H1 (cell line): Measurements from ENCODE around the gene MIS18BP1. TPM values are rescaled to one million over a fixed set of nuclear protein-coding genes. Genes with fewer than 3 reads are reported as not detected.

ENCODE experiments used
- CTCF ChIA-PET: fragments of 300-600 bp; sonication (Branson Sonifier 250); formaldehyde crosslinking; loops from one replicate; lab custom pipeline; 2021; ENCODE audit not compliant: partially characterized antibody; lab: Charles Lee
- POLR2A ChIA-PET: fragments of 300-600 bp; sonication (Branson Sonifier 250); formaldehyde crosslinking; loops from one replicate; lab custom pipeline; 2021; ENCODE audit warnings: inconsistent platforms; ENCODE audit not compliant: partially characterized antibody; lab: Charles Lee
- DNase-seq, 2 experiments: peaks; one replicate each; pipeline versions ENCODE4 v3.0.0 to v3.0.0-alpha.2; 2010 to 2022; ENCODE audit warnings: low spot score in 2 of 2, low read depth in 1 of 2, mixed read lengths in 1 of 2
- FAIRE-seq: peaks from 2 replicates; lab custom pipeline; 2011; peaks lifted over from hg19 to GRCh38; lab: Jason Lieb, UNC
- H2AFZ ChIP-seq: 2 replicates; pipeline ENCODE4 v1.8.1; 2012; ENCODE audit warnings: low read length, inconsistent platforms
- H2AK5ac ChIP-seq: 2 replicates; pipeline ENCODE4 v1.6.1; 2013; ENCODE audit warnings: low read depth, low read length
- H2BK120ac ChIP-seq: replicated peaks from 2 replicates; pipeline ENCODE3; 2013; ENCODE audit warnings: low read depth, low read length, inconsistent platforms
- H2BK12ac ChIP-seq: 2 replicates; pipeline ENCODE4 v1.6.1; 2013; ENCODE audit warnings: low read depth, low read length
- H2BK15ac ChIP-seq: 2 replicates; pipeline ENCODE4 v1.6.1; 2013; ENCODE audit warnings: low read length
- H2BK20ac ChIP-seq: 2 replicates; pipeline ENCODE4 v1.6.1; 2013; ENCODE audit warnings: low read length
- H2BK5ac ChIP-seq: 2 replicates; pipeline ENCODE4 v1.6.1; 2013; ENCODE audit warnings: low read depth, low read length
- H3K14ac ChIP-seq: 2 replicates; pipeline ENCODE4 v1.6.1; 2013; ENCODE audit warnings: inconsistent platforms; ENCODE audit not compliant: insufficient read length
- H3K18ac ChIP-seq: 2 replicates; pipeline ENCODE4 v1.6.1; 2013; ENCODE audit warnings: low read length; ENCODE audit errors: extremely low read depth
- H3K23ac ChIP-seq: 2 replicates; pipeline ENCODE4 v1.6.1; 2013; ENCODE audit warnings: inconsistent platforms; ENCODE audit not compliant: insufficient read length
- H3K23me2 ChIP-seq: 2 replicates; pipeline ENCODE4 v1.6.1; 2013; ENCODE audit warnings: low read depth, low read length
- H3K27ac ChIP-seq: 2 replicates; pipeline ENCODE4 v1.6.1; 2011; ENCODE audit warnings: low read depth, low read length, inconsistent platforms
- H3K27me3 ChIP-seq, 4 experiments: replicated peaks in 1 of 4; 1 replicate in 1 of 4; 2 replicates in 3 of 4; pipeline versions ENCODE4 v1.6.1 to v1.8.1; 2011 to 2013; ENCODE audit warnings: low read length in 3 of 4, mild to moderate bottlenecking in 3 of 4, inconsistent platforms in 2 of 4, mixed read lengths in 2 of 4, moderate library complexity in 1 of 4; ENCODE audit not compliant: control insufficient read depth in 3 of 4, insufficient read depth in 3 of 4; ENCODE audit errors: extremely low read depth in 1 of 4
- H3K36me3 ChIP-seq, 4 experiments: 2 replicates each; pipeline versions ENCODE4 v1.6.1 to v1.8.1; 2011 to 2013; ENCODE audit warnings: mild to moderate bottlenecking in 4 of 4, low read length in 3 of 4, moderate library complexity in 2 of 4, control low read depth in 1 of 4, inconsistent platforms in 1 of 4; ENCODE audit not compliant: insufficient read depth in 4 of 4, control insufficient read depth in 2 of 4
- H3K4ac ChIP-seq: replicated peaks from 2 replicates; pipeline ENCODE3; 2013; ENCODE audit warnings: low read length, low read depth, mixed read lengths, inconsistent platforms; ENCODE audit not compliant: insufficient read length
- H3K4me1 ChIP-seq, 4 experiments: replicated peaks in 1 of 4; 1 replicate in 1 of 4; 2 replicates in 3 of 4; pipeline versions ENCODE4 v1.6.1 to v1.8.1; 2011 to 2013; ENCODE audit warnings: low read length in 3 of 4, inconsistent platforms in 2 of 4, mixed read lengths in 1 of 4; ENCODE audit not compliant: insufficient read depth in 4 of 4, control insufficient read depth in 3 of 4
- H3K4me2 ChIP-seq, 2 experiments: 2 replicates each; pipeline versions ENCODE4 v1.6.1 to v1.8.1; 2011 to 2013; ENCODE audit warnings: low read depth in 2 of 2, low read length in 2 of 2, control low read depth in 1 of 2, inconsistent platforms in 1 of 2, mild to moderate bottlenecking in 1 of 2; ENCODE audit not compliant: insufficient read depth in 1 of 2
- H3K4me3 ChIP-seq, 4 experiments: fragments of 200-600, 300-600 bp in 1 of 4; sonication (generic), shearing (Covaris generic), sonication (Bioruptor Twin) in 1 of 4; 2 replicates each; pipeline versions ENCODE4 v1.5.1 to v1.8.1; 2011 to 2016; ENCODE audit warnings: low read length in 4 of 4, low read depth in 3 of 4, control low read depth in 2 of 4, inconsistent platforms in 2 of 4, mild to moderate bottlenecking in 2 of 4, mixed read lengths in 1 of 4, moderate library complexity in 1 of 4; ENCODE audit not compliant: insufficient read depth in 2 of 4; ENCODE audit errors: extremely low read depth in 1 of 4
- H3K56ac ChIP-seq: replicated peaks from 2 replicates; pipeline ENCODE3; 2013; ENCODE audit warnings: low read depth, mild to moderate bottlenecking, mixed read lengths, low read length, inconsistent platforms; ENCODE audit not compliant: insufficient read length
- H3K79me1 ChIP-seq: 2 replicates; pipeline ENCODE4 v1.6.1; 2013; ENCODE audit warnings: low read depth, low read length, control low read depth
- H3K79me2 ChIP-seq, 2 experiments: 2 replicates each; pipeline versions ENCODE4 v1.6.1 to v1.8.1; 2012 to 2013; ENCODE audit warnings: low read length in 2 of 2, mild to moderate bottlenecking in 2 of 2, inconsistent platforms in 1 of 2; ENCODE audit not compliant: insufficient read depth in 2 of 2, control insufficient read depth in 1 of 2
- H3K9ac ChIP-seq, 4 experiments: replicated peaks in 1 of 4; 1 replicate in 1 of 4; 2 replicates in 3 of 4; pipeline versions ENCODE4 v1.6.1 to v1.8.1; 2011 to 2013; ENCODE audit warnings: low read depth in 3 of 4, low read length in 3 of 4, control low read depth in 2 of 4, mild to moderate bottlenecking in 2 of 4, moderate library complexity in 2 of 4, inconsistent platforms in 1 of 4; ENCODE audit errors: extremely low read depth in 1 of 4
- H3K9me3 ChIP-seq, 2 experiments: 2 replicates each; pipeline versions ENCODE4 v1.6.1 to v1.8.1; 2012 to 2013; ENCODE audit warnings: mild to moderate bottlenecking in 2 of 2, moderate library complexity in 2 of 2, control low read depth in 1 of 2, inconsistent platforms in 1 of 2, low read depth in 1 of 2, low read length in 1 of 2, mixed read lengths in 1 of 2; ENCODE audit not compliant: insufficient read depth in 2 of 2
- H4K20me1 ChIP-seq, 2 experiments: replicated peaks in 1 of 2; 2 replicates each; pipeline versions ENCODE3 to v1.8.1; 2011 to 2013; ENCODE audit warnings: inconsistent platforms in 2 of 2, low read length in 2 of 2, mild to moderate bottlenecking in 1 of 2; ENCODE audit not compliant: insufficient read depth in 2 of 2, control insufficient read depth in 1 of 2
- H4K5ac ChIP-seq: 2 replicates; pipeline ENCODE4 v1.6.1; 2013; ENCODE audit warnings: low read length, low read depth, mixed read lengths, inconsistent platforms; ENCODE audit not compliant: insufficient read length
- H4K8ac ChIP-seq: 2 replicates; pipeline ENCODE4 v1.8.0; 2013; ENCODE audit warnings: mild to moderate bottlenecking, moderate library complexity, low read length, inconsistent platforms; ENCODE audit not compliant: insufficient read depth; ENCODE audit errors: extremely low read depth
- H4K91ac ChIP-seq: replicated peaks from 2 replicates; pipeline ENCODE3; 2013; ENCODE audit warnings: low read length, mixed read lengths, inconsistent platforms; ENCODE audit not compliant: insufficient read length
- EGR1 ChIP-seq: IDR thresholded peaks from 2 replicates; pipeline ENCODE4 v1.6.1; 2011; ENCODE audit warnings: low read depth, low read length, borderline replicate concordance
- POLR2AphosphoS5 ChIP-seq: IDR thresholded peaks from 2 replicates; pipeline ENCODE4 v1.6.1; 2011; ENCODE audit warnings: low read depth, low read length
- RAD21 ChIP-seq, 2 experiments: IDR thresholded peaks in 1 of 2; conservative IDR thresholded peaks in 1 of 2; 2 replicates each; pipeline ENCODE4 v1.6.1; 2011; ENCODE audit warnings: low read depth in 2 of 2, low read length in 2 of 2, improper control_type of control experiment in 1 of 2, inconsistent platforms in 1 of 2, mild to moderate bottlenecking in 1 of 2, moderate library complexity in 1 of 2
- RBBP5 ChIP-seq: IDR thresholded peaks from 2 replicates; pipeline ENCODE4 v1.7.1; 2012; ENCODE audit warnings: low read depth, mild to moderate bottlenecking, inconsistent platforms, low read length, moderate library complexity, borderline replicate concordance
- RFX5 ChIP-seq: IDR thresholded peaks from 2 replicates; pipeline ENCODE4 v1.6.1; 2011; ENCODE audit warnings: low read depth, low read length, improper control_type of control experiment, borderline replicate concordance
- SAP30 ChIP-seq: fragments of 300-600 bp; sonication (generic); IDR thresholded peaks from 2 replicates; pipeline ENCODE4 v1.7.1; 2012; ENCODE audit warnings: low read length, moderate library complexity, mild to moderate bottlenecking, inconsistent platforms; ENCODE audit not compliant: insufficient read depth, insufficient replicate concordance
- SIN3A ChIP-seq, 2 experiments: IDR thresholded peaks in 1 of 2; conservative IDR thresholded peaks in 1 of 2; 2 replicates each; pipeline ENCODE4 v1.6.1; 2011 to 2012; ENCODE audit warnings: low read length in 2 of 2, improper control_type of control experiment in 1 of 2, low read depth in 1 of 2, mild to moderate bottlenecking in 1 of 2
- SIX5 ChIP-seq: IDR thresholded peaks from 2 replicates; pipeline ENCODE4 v1.6.1; 2011; ENCODE audit warnings: mild to moderate bottlenecking, low read depth, low read length
- SP2 ChIP-seq: IDR thresholded peaks from 2 replicates; pipeline ENCODE4 v1.6.1; 2012; ENCODE audit warnings: mild to moderate bottlenecking, low read length, inconsistent platforms
- SUZ12 ChIP-seq: fragments of 200-600 bp; sonication (generic); IDR thresholded peaks from 2 replicates; pipeline ENCODE4 v1.6.1; 2012; ENCODE audit warnings: mild to moderate bottlenecking, inconsistent platforms, low read length, moderate library complexity, mixed read lengths
- TAF1 ChIP-seq: IDR thresholded peaks from 2 replicates; pipeline ENCODE4 v1.6.1; 2011; ENCODE audit warnings: mild to moderate bottlenecking, low read depth, low read length
- WGBS, 2 experiments: shearing (Covaris generic) in 1 of 2; methylation state at CpG; one replicate each; pipeline versions ENCODE4 v1.1.6 to v1.1.7; 2013 to 2015; ENCODE audit warnings: low lambda C conversion rate in 2 of 2, mixed read lengths in 2 of 2, inconsistent platforms in 1 of 2, low coverage in 1 of 2, missing lambda C conversion rate in 1 of 2; ENCODE audit not compliant: insufficient replicate concordance in 2 of 2, insufficient coverage in 1 of 2, insufficient read length in 1 of 2; ENCODE audit errors: extremely low coverage in 1 of 2, missing lambda C conversion rate in 1 of 2; 5-methylcytosine and 5-hydroxymethylcytosine counted together
- polyA plus RNA-seq, 7 experiments: library from polyadenylated mRNA; depleted of rRNA in 3 of 7; stranded (reverse) in 5 of 7; unstranded in 2 of 7; fragments of >200 nt in 5 of 7; fragments of 200-250 nt in 2 of 7; gene quantifications; 1 replicate in 5 of 7; 2 replicates in 1 of 7; 4 replicates in 1 of 7; pipeline versions ENCODE4 v1.2.1 to v1.2.3, GENCODE V29; 2011 to 2013; ENCODE audit warnings: missing spikeins in 2 of 7, mixed read lengths in 2 of 7
- total RNA-seq: library from RNA; stranded (reverse); fragmentation: NEBNext Ultra II Directional; extraction: Animal tissue kit (Norgen Biotek cat#: 25700); gene quantifications from 2 replicates; pipeline ENCODE4 v1.2.1, GENCODE V29; 2021
- TF ChIP-seq, protein P1 (sequence below): IDR thresholded peaks from 2 replicates; pipeline ENCODE4 v1.6.1; 2011; ENCODE audit warnings: low read depth, mild to moderate bottlenecking, low read length; ENCODE audit not compliant: insufficient read depth

MIS18BP1 gene
- total and polyA plus RNA-seq, 2 of the 8 experiments (the other 6 are each of a cell fraction or from before 2014, with no cell fraction given), result 12.8 to 80.5 TPM

DNA sequence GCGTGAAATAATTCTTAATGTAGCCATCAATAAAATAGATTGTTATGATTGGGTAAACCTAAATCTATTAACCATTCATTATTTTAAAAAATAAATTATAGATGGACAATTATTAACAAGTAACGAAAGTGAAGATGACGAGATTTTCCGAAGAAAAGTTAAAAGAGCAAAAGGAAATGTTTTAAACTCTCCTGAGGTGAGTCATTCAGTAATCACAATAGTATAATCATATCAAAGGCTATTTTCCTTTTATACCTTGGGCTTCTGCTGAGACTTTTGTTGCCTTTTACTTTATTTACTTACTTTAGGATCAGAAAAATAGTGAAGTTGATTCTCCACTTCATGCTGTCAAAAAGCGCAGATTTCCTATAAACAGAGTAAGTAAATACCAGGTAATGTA, 71.7 kb downstream of the MIS18BP1 start:
- Histone ChIP-seq H2BK120ac (no peak overlapping the region), H3K9ac (no peak overlapping the region), H2BK15ac (no peak overlapping the region), H2BK20ac (no peak overlapping the region), H2BK5ac (no peak overlapping the region), H3K23me2 (no peaks in the 10 kb centered on the region), H3K27ac (no peak overlapping the region), H3K4me3 (no peak overlapping the region), H4K8ac (no peak overlapping the region), H3K18ac (no peak overlapping the region), H3K14ac (no peak overlapping the region), H4K5ac (no peak overlapping the region), H4K91ac (no peak overlapping the region), H3K4me2 (no peak overlapping the region), H3K4ac (no peak overlapping the region), H3K56ac (no peak overlapping the region), H2AFZ (no peak overlapping the region), H2AK5ac (no peak overlapping the region), H3K36me3 (peaks cover 0 to 2% (median 0%) of the 10 kb centered on the region in 4 experiments; a peak in 1 of 8 replicates), H3K9me3 (no peaks in the 10 kb centered on the region), H3K79me2 (no peaks in the 10 kb centered on the region), H3K23ac (no peak overlapping the region), H3K79me1 (no peaks in the 10 kb centered on the region; the same call in 1 of the 2 replicates), H3K4me1 (0 out of 7 replicates have a peak, but pooled peaks cover 0 to 3% (median 0%) of the 10 kb centered on the region in 4 experiments), H3K27me3 (no peaks in the 10 kb centered on the region), H2BK12ac (no peak overlapping the region), H4K20me1 (no peaks in the 10 kb centered on the region)
- POLR2A ChIA-PET, result no interaction called here
- FAIRE-seq (no peak), DNase-seq (no peak)
- CTCF ChIA-PET, result interaction anchor here (1.5 kb wide), 1 partner anchor 268 kb away, joined by 5 read pairs; no protein-coding TSS in a partner anchor
- WGBS, 2 experiments, result 82% methylated on average over 5 of the region's 5 CpGs; no CpG with 5 or more reads in 1 of the 2 experiments
- TF ChIP-seq RAD21 (IDR thresholded peaks at IDR 0.05 in 1 of 2, conservative IDR thresholded peaks at IDR 0.05 in 1 of 2; ENCODE audit: low read depth in 2 of 2, low read length in 2 of 2), result no peak
- TF ChIP-seq, protein P1, sequence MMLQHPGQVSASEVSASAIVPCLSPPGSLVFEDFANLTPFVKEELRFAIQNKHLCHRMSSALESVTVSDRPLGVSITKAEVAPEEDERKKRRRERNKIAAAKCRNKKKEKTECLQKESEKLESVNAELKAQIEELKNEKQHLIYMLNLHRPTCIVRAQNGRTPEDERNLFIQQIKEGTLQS, result no peak
- TF ChIP-seq POLR2AphosphoS5, result no peak
- TF ChIP-seq SAP30, result no peak
- TF ChIP-seq SIN3A (conservative IDR thresholded peaks at IDR 0.05 in 1 of 2, IDR thresholded peaks at IDR 0.05 in 1 of 2; ENCODE audit: low read depth in 1 of 2, low read length in 2 of 2), result no peak
- TF ChIP-seq RBBP5, result no peak
- no peak for TF ChIP-seq SIX5
- no peak for TF ChIP-seq RFX5
- no peak for TF ChIP-seq TAF1
- no peak for TF ChIP-seq EGR1
- TF ChIP-seq SP2, result no peak
- no peak for TF ChIP-seq SUZ12
